HEK293 (cell line): ENCODE results near the gene CCDC85C.

ENCODE experiments used
- CTCF ChIA-PET: fragments of 350-600 bp; formaldehyde crosslinking; extraction: SDS; loops from one replicate; lab custom pipeline; 2021; ENCODE audit warnings: antibody characterized with exemption; lab: Yijun Ruan, JAX
- POLR2A ChIA-PET: fragments of 300-600 bp; formaldehyde crosslinking; extraction: SDS; loops from one replicate; lab custom pipeline; 2020; ENCODE audit warnings: antibody characterized with exemption, inconsistent platforms; lab: Yijun Ruan, JAX
- H3K27ac ChIP-seq: fragments of 200-500 bp; sonication (Bioruptor generic); 2 replicates; pipeline ENCODE4 v1.5.1; 2014; ENCODE audit warnings: low read depth, low read length, control low read depth, inconsistent platforms; ENCODE audit errors: extremely low read depth
- H3K36me3 ChIP-seq, 2 experiments: fragments of 200-500 bp in 1 of 2; sonication (Bioruptor generic) in 1 of 2; 1 replicate in 1 of 2; 2 replicates in 1 of 2; pipeline ENCODE4 v1.5.1; 2014 to 2017; ENCODE audit warnings: inconsistent platforms in 2 of 2, low read length in 2 of 2; ENCODE audit not compliant: control insufficient read depth in 2 of 2, insufficient read depth in 1 of 2
- H3K4me1 ChIP-seq: fragments of 200-500 bp; sonication (Bioruptor generic); 2 replicates; pipeline ENCODE4 v1.5.1; 2014; ENCODE audit warnings: mild to moderate bottlenecking, low read length, inconsistent platforms; ENCODE audit not compliant: control insufficient read depth, insufficient read depth
- H3K4me3 ChIP-seq: 2 replicates; pipeline ENCODE4 v1.5.1; 2011; ENCODE audit warnings: low read depth, mild to moderate bottlenecking, control low read depth, low read length, moderate library complexity
- H3K9me3 ChIP-seq: fragments of 200-500 bp; sonication (Bioruptor generic); 2 replicates; pipeline ENCODE4 v1.5.1; 2014; ENCODE audit warnings: low read depth, low read length, inconsistent platforms; ENCODE audit not compliant: control insufficient read depth, insufficient read depth
- BCL11A ChIP-seq: fragments of 450-650 bp; formaldehyde crosslinking; IDR thresholded peaks from 2 replicates; pipeline ENCODE4 v1.5.1; 2016; ENCODE audit warnings: low read depth, missing biosample characterization, missing genetic modification characterization
- FEZF1 ChIP-seq: fragments of 450-650 bp; formaldehyde crosslinking; IDR thresholded peaks from 2 replicates; pipeline ENCODE4 v1.5.1; 2016; ENCODE audit warnings: missing biosample characterization, missing genetic modification characterization
- GLI4 ChIP-seq: fragments of 450-650 bp; formaldehyde crosslinking; IDR thresholded peaks from 2 replicates; pipeline ENCODE4 v1.5.1; 2016; ENCODE audit warnings: missing biosample characterization, missing genetic modification characterization
- MZF1 ChIP-seq: fragments of 450-650 bp; formaldehyde crosslinking; IDR thresholded peaks from 2 replicates; pipeline ENCODE4 v1.5.1; 2017; ENCODE audit warnings: missing biosample characterization, missing genetic modification characterization, borderline replicate concordance
- OVOL3 ChIP-seq: fragments of 450-650 bp; formaldehyde crosslinking; IDR thresholded peaks from 2 replicates; pipeline ENCODE4 v1.5.1; 2016; ENCODE audit warnings: missing biosample characterization, missing genetic modification characterization
- WT1 ChIP-seq: fragments of 450-650 bp; formaldehyde crosslinking; IDR thresholded peaks from 2 replicates; pipeline ENCODE4 v1.5.1; 2016; ENCODE audit warnings: missing biosample characterization, missing genetic modification characterization
- ZFHX2 ChIP-seq: fragments of 450-650 bp; formaldehyde crosslinking; conservative IDR thresholded peaks from 2 replicates; pipeline ENCODE4 v1.5.1; 2016; ENCODE audit warnings: missing biosample characterization, missing genetic modification characterization
- ZIC2 ChIP-seq: fragments of 450-650 bp; formaldehyde crosslinking; IDR thresholded peaks from 2 replicates; pipeline ENCODE4 v1.5.1; 2016; ENCODE audit warnings: missing biosample characterization, missing genetic modification characterization
- ZNF248 ChIP-seq: fragments of 450-650 bp; formaldehyde crosslinking; IDR thresholded peaks from 2 replicates; pipeline ENCODE4 v1.5.1; 2017; ENCODE audit warnings: missing biosample characterization, missing genetic modification characterization
- ZNF366 ChIP-seq: fragments of 450-650 bp; formaldehyde crosslinking; conservative IDR thresholded peaks from 2 replicates; pipeline ENCODE4 v1.5.1; 2016; ENCODE audit warnings: missing biosample characterization, missing genetic modification characterization
- ZNF426 ChIP-seq: fragments of 450-650 bp; formaldehyde crosslinking; IDR thresholded peaks from 2 replicates; pipeline ENCODE4 v1.5.1; 2017; ENCODE audit warnings: missing biosample characterization, missing genetic modification characterization, mild to moderate bottlenecking, inconsistent platforms, moderate library complexity
- ZNF48 ChIP-seq: fragments of 450-650 bp; formaldehyde crosslinking; IDR thresholded peaks from 2 replicates; pipeline ENCODE4 v1.5.1; 2016; ENCODE audit warnings: missing biosample characterization, missing genetic modification characterization
- ZNF621 ChIP-seq: fragments of 450-650 bp; formaldehyde crosslinking; IDR thresholded peaks from 2 replicates; pipeline ENCODE4 v1.5.1; 2017; ENCODE audit warnings: missing biosample characterization, missing genetic modification characterization
- ZNF670 ChIP-seq: fragments of 450-650 bp; formaldehyde crosslinking; IDR thresholded peaks from 2 replicates; pipeline ENCODE4 v1.5.1; 2016; ENCODE audit warnings: missing biosample characterization, missing genetic modification characterization, low read depth
- TF ChIP-seq, protein P1 (sequence below): fragments of 450-650 bp; formaldehyde crosslinking; IDR thresholded peaks from 2 replicates; pipeline ENCODE4 v1.5.1; 2016; ENCODE audit warnings: missing biosample characterization, missing genetic modification characterization, low read depth
- TF ChIP-seq, protein P2 (sequence below): fragments of 450-650 bp; formaldehyde crosslinking; IDR thresholded peaks from 2 replicates; pipeline ENCODE4 v1.5.0; 2017; ENCODE audit warnings: missing biosample characterization, missing genetic modification characterization, borderline replicate concordance
- TF ChIP-seq, protein P3 (sequence below): fragments of 450-650 bp; formaldehyde crosslinking; IDR thresholded peaks from 2 replicates; pipeline ENCODE4 v1.5.1; 2016; ENCODE audit warnings: missing biosample characterization, missing genetic modification characterization
- TF ChIP-seq, protein P4 (sequence below): fragments of 450-650 bp; formaldehyde crosslinking; IDR thresholded peaks from 2 replicates; pipeline ENCODE4 v1.5.1; 2017; ENCODE audit warnings: missing biosample characterization, missing genetic modification characterization
- TF ChIP-seq, protein P5 (sequence below): fragments of 450-650 bp; formaldehyde crosslinking; IDR thresholded peaks from 2 replicates; pipeline ENCODE4 v1.5.1; 2017; ENCODE audit warnings: missing biosample characterization, missing genetic modification characterization

CCDC85C gene

DNA sequence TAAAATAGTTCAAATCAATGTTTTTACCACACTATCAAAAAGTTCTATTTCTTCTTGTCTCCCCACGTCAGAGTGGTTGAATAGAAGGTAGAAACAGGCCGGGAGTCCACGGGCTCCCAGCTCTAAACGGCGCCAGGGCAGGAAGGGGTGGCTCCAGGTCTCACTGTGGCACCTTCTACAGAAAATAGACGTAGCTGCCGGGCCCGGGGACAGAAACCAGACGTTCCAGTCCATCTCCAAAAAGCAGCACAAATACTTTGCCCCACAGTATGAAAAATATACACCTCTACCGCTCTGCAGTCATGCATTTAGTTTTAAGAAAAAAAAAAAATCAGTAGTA, 91.9 kb downstream of the CCDC85C start (continued):
- TF ChIP-seq, protein P1, sequence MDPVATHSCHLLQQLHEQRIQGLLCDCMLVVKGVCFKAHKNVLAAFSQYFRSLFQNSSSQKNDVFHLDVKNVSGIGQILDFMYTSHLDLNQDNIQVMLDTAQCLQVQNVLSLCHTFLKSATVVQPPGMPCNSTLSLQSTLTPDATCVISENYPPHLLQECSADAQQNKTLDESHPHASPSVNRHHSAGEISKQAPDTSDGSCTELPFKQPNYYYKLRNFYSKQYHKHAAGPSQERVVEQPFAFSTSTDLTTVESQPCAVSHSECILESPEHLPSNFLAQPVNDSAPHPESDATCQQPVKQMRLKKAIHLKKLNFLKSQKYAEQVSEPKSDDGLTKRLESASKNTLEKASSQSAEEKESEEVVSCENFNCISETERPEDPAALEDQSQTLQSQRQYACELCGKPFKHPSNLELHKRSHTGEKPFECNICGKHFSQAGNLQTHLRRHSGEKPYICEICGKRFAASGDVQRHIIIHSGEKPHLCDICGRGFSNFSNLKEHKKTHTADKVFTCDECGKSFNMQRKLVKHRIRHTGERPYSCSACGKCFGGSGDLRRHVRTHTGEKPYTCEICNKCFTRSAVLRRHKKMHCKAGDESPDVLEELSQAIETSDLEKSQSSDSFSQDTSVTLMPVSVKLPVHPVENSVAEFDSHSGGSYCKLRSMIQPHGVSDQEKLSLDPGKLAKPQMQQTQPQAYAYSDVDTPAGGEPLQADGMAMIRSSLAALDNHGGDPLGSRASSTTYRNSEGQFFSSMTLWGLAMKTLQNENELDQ (tag by site-specific recombination), result no peak
- no peak for TF ChIP-seq MZF1
- no peak for TF ChIP-seq ZNF621 (tag by site-specific recombination)
- TF ChIP-seq ZNF248 (tag by site-specific recombination), result no peak
- no peak for TF ChIP-seq OVOL3
- TF ChIP-seq WT1 (tag by site-specific recombination), result no peak
- no peak for TF ChIP-seq BCL11A
- TF ChIP-seq ZNF670, result no peak
- TF ChIP-seq ZNF366 (tag by site-specific recombination), result no peak
- TF ChIP-seq, protein P2, sequence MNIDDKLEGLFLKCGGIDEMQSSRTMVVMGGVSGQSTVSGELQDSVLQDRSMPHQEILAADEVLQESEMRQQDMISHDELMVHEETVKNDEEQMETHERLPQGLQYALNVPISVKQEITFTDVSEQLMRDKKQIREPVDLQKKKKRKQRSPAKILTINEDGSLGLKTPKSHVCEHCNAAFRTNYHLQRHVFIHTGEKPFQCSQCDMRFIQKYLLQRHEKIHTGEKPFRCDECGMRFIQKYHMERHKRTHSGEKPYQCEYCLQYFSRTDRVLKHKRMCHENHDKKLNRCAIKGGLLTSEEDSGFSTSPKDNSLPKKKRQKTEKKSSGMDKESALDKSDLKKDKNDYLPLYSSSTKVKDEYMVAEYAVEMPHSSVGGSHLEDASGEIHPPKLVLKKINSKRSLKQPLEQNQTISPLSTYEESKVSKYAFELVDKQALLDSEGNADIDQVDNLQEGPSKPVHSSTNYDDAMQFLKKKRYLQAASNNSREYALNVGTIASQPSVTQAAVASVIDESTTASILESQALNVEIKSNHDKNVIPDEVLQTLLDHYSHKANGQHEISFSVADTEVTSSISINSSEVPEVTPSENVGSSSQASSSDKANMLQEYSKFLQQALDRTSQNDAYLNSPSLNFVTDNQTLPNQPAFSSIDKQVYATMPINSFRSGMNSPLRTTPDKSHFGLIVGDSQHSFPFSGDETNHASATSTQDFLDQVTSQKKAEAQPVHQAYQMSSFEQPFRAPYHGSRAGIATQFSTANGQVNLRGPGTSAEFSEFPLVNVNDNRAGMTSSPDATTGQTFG (tag by site-specific recombination), result no peak
- no peak for TF ChIP-seq ZNF426 (tag by site-specific recombination)
- TF ChIP-seq GLI4 (tag by site-specific recombination), result no peak

DNA sequence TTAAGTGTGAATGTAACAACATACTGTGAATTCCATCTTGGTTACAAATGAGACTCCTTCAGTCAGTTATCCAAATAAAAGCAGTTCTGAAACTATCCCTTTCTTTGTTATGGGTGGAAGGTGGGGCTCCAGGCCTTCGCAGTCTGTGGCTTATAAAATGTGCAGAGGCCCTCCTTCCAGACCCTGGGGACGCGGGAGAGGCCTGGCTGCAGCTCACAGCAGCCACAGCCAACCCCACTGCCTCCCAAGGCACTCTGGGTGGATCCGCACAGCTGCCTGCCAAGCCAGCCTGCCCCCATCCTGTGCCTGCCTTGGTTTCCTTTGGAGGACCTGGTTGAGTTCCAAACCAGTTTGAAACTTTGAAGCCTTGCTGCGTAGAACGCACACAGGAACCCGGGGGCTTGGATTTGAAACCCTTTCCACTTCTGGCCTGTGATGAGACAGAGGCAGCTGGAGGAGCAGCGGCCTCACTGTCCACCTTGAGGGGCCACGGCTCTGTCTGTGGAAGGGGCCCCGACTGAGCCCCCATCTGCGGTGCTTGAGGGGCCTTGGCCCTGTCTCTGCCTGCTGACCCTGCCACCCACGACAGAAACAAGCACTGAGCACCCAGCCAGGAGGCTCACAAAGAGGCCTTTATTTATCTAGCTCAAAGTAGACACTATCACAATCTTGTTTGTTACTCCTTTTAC, 92.4 kb downstream of the CCDC85C start:
- Histone ChIP-seq H3K27ac (no peak overlapping the region), H3K4me3 (no peak overlapping the region), H3K9me3 (no peaks in the 10 kb centered on the region), H3K4me1 (no peaks in the 10 kb centered on the region), H3K36me3 (peaks cover 8 to 79% of the 10 kb centered on the region in 2 experiments; a peak in 2 of 3 replicates)
- POLR2A ChIA-PET, result no interaction called here
- CTCF ChIA-PET, result no interaction called here
- TF ChIP-seq ZNF48 (tag by site-specific recombination) (no peak), ZIC2 (tag by site-specific recombination) (0 out of 2 replicates have a peak, but pooled peaks have one; percentile 18)

DNA sequence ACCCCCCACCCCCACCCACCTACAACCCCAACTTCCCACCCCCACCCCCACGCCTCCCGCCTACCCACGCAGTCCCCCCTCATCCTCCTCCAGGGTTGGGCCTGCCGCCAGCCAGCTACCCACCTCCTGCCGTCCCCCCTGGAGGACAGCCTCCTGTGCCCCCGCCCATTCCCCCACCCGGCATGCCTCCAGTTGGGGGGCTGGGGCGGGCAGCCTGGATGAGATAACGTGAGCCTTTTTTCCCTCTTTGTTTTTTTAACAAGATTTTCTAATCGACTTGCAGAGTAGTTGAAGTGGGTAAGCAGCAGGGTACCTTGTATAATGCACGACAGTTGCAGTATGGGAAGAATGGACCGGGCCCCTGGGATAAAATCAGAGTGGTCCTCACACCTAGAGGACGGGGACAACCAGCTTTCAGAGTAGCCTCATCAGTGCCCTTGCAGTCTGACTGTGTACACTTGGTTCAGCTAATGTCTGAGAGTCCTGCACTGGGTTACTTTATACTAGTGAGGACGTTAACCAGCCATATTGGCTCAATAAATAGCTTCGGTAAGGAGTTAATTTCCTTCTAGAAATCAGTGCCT, 93.4 kb downstream of the CCDC85C start:
- Histone ChIP-seq H3K4me3 (no peak overlapping the region), H3K36me3 (peaks cover 12 to 89% of the 10 kb centered on the region in 2 experiments), H3K9me3 (no peaks in the 10 kb centered on the region), H3K27ac (no peak overlapping the region), H3K4me1 (no peaks in the 10 kb centered on the region)
- POLR2A ChIA-PET, result no interaction called here
- CTCF ChIA-PET, result no interaction called here
- TF ChIP-seq, protein P3, sequence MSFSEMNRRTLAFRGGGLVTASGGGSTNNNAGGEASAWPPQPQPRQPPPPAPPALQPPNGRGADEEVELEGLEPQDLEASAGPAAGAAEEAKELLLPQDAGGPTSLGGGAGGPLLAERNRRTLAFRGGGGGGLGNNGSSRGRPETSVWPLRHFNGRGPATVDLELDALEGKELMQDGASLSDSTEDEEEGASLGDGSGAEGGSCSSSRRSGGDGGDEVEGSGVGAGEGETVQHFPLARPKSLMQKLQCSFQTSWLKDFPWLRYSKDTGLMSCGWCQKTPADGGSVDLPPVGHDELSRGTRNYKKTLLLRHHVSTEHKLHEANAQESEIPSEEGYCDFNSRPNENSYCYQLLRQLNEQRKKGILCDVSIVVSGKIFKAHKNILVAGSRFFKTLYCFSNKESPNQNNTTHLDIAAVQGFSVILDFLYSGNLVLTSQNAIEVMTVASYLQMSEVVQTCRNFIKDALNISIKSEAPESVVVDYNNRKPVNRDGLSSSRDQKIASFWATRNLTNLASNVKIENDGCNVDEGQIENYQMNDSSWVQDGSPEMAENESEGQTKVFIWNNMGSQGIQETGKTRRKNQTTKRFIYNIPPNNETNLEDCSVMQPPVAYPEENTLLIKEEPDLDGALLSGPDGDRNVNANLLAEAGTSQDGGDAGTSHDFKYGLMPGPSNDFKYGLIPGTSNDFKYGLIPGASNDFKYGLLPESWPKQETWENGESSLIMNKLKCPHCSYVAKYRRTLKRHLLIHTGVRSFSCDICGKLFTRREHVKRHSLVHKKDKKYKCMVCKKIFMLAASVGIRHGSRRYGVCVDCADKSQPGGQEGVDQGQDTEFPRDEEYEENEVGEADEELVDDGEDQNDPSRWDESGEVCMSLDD, result no peak
- TF ChIP-seq, protein P4, sequence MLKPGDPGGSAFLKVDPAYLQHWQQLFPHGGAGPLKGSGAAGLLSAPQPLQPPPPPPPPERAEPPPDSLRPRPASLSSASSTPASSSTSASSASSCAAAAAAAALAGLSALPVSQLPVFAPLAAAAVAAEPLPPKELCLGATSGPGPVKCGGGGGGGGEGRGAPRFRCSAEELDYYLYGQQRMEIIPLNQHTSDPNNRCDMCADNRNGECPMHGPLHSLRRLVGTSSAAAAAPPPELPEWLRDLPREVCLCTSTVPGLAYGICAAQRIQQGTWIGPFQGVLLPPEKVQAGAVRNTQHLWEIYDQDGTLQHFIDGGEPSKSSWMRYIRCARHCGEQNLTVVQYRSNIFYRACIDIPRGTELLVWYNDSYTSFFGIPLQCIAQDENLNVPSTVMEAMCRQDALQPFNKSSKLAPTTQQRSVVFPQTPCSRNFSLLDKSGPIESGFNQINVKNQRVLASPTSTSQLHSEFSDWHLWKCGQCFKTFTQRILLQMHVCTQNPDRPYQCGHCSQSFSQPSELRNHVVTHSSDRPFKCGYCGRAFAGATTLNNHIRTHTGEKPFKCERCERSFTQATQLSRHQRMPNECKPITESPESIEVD (tag by site-specific recombination), result peak; percentile 14; the same call in 1 of the 2 replicates
- TF ChIP-seq ZIC2 (tag by site-specific recombination) (peak; percentile 89), FEZF1 (peak; percentile 28; the same call in 1 of the 2 replicates), ZFHX2 (tag by site-specific recombination) (peak; percentile 67)
- TF ChIP-seq, protein P5, sequence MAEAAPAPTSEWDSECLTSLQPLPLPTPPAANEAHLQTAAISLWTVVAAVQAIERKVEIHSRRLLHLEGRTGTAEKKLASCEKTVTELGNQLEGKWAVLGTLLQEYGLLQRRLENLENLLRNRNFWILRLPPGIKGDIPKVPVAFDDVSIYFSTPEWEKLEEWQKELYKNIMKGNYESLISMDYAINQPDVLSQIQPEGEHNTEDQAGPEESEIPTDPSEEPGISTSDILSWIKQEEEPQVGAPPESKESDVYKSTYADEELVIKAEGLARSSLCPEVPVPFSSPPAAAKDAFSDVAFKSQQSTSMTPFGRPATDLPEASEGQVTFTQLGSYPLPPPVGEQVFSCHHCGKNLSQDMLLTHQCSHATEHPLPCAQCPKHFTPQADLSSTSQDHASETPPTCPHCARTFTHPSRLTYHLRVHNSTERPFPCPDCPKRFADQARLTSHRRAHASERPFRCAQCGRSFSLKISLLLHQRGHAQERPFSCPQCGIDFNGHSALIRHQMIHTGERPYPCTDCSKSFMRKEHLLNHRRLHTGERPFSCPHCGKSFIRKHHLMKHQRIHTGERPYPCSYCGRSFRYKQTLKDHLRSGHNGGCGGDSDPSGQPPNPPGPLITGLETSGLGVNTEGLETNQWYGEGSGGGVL (tag by site-specific recombination), result 0 out of 2 replicates have a peak, but pooled peaks have one; percentile 16
